PC-3 (cell line): Measurements from ENCODE around the gene HPDL. TPM values are rescaled to one million over a fixed set of nuclear protein-coding genes. Genes with fewer than 3 reads are reported as not detected.
"Not testable (repeated sequence)": the region's sequence is repeated elsewhere in the genome, so short reads cannot be mapped to it uniquely, and the experiment has no call there.

Experiments used
- ATAC-seq: fragments of 200-7000 bp; cut with Tn5 transposase; 2 replicates; pipeline ENCODE4 v1.9.1; 2020; ENCODE audit warnings: mild to moderate bottlenecking, moderate library complexity
- Bru-seq: library from RNA; stranded (reverse); fragments of 400-500 nt; gene quantifications from one replicate; lab custom pipeline; 2021; lab: Mats Ljungman, UMichigan
- BruChase-seq, 2 experiments: library from RNA; stranded (reverse); fragments of 400-500 nt; gene quantifications; one replicate each; lab custom pipeline; 2021; lab: Mats Ljungman, UMichigan
- BruUV-seq: library from RNA; stranded (reverse); fragments of 400-500 nt; replicated peaks from 2 replicates; lab custom pipeline; 2021; lab: Mats Ljungman, UMichigan
- CTCF ChIA-PET: fragments of 300-600 bp; sonication (Branson Sonifier 250); formaldehyde crosslinking; loops from one replicate; lab custom pipeline; 2022; ENCODE audit warnings: antibody characterized with exemption; lab: Charles Lee
- POLR2A ChIA-PET: fragments of 300-600 bp; sonication (Branson Sonifier 250); formaldehyde crosslinking; loops from one replicate; lab custom pipeline; 2022; ENCODE audit warnings: antibody characterized with exemption; ENCODE audit not compliant: unreplicated experiment; lab: Charles Lee
- DNase-seq: peaks from one replicate; pipeline ENCODE4 v3.0.0-alpha.2; 2015
- H2AFZ ChIP-seq: fragments of 300-600 bp; sonication (generic); 2 replicates; pipeline ENCODE4 v1.6.0; 2016; ENCODE audit warnings: antibody characterized with exemption, low read length
- H3F3A ChIP-seq: fragments of 300-600 bp; sonication (generic); one replicate; pipeline ENCODE4 v1.6.0; 2017; ENCODE audit warnings: antibody characterized with exemption, low read length, control low read depth, mild to moderate bottlenecking; ENCODE audit not compliant: unreplicated experiment
- H3K27ac ChIP-seq: fragments of 300-600 bp; sonication (generic); 2 replicates; pipeline ENCODE4 v1.5.1; 2016; ENCODE audit warnings: mild to moderate bottlenecking, low read length
- H3K27me3 ChIP-seq: fragments of 300-600 bp; sonication (generic); 2 replicates; pipeline ENCODE4 v1.6.1; 2016; ENCODE audit warnings: low read length, mixed read lengths
- H3K36me3 ChIP-seq: fragments of 300-600 bp; sonication (generic); 2 replicates; pipeline ENCODE4 v1.6.1; 2016; ENCODE audit warnings: low read depth, mixed run types, low read length, mixed read lengths
- H3K4me1 ChIP-seq: fragments of 300-600 bp; sonication (generic); 2 replicates; pipeline ENCODE4 v1.5.1; 2016; ENCODE audit warnings: low read length; ENCODE audit not compliant: insufficient read depth
- H3K4me2 ChIP-seq: fragments of 300-600 bp; sonication (generic); 2 replicates; pipeline ENCODE4 v1.6.0; 2016; ENCODE audit warnings: low read length
- H3K4me3 ChIP-seq: fragments of 300-600 bp; sonication (generic); 2 replicates; pipeline ENCODE4 v1.5.1; 2016; ENCODE audit warnings: mild to moderate bottlenecking, low read length, mixed read lengths
- H3K79me2 ChIP-seq: fragments of 300-600 bp; sonication (generic); 2 replicates; pipeline ENCODE4 v1.6.1; 2017; ENCODE audit warnings: low read length, mixed read lengths
- H3K9ac ChIP-seq: fragments of 300-600 bp; sonication (generic); 2 replicates; pipeline ENCODE4 v1.6.0; 2016; ENCODE audit warnings: mild to moderate bottlenecking, low read length
- H3K9me2 ChIP-seq: fragments of 300-600 bp; sonication (generic); replicated peaks from 2 replicates; pipeline ENCODE4 v1.6.1; 2016; ENCODE audit warnings: mixed run types, low read length, mixed read lengths
- H3K9me3 ChIP-seq: fragments of 300-600 bp; sonication (generic); 2 replicates; pipeline ENCODE4 v1.6.1; 2016; ENCODE audit warnings: low read length, mixed read lengths
- H4K20me1 ChIP-seq: fragments of 300-600 bp; sonication (generic); 2 replicates; pipeline ENCODE4 v1.6.1; 2016; ENCODE audit warnings: low read length, mixed read lengths
- CTCF ChIP-seq: fragments of 300-600 bp; sonication (generic); conservative IDR thresholded peaks from 2 replicates; pipeline ENCODE4 v1.5.1; 2017; ENCODE audit warnings: antibody characterized with exemption, low read depth, mild to moderate bottlenecking, low read length
- EZH2 ChIP-seq: fragments of 300-600 bp; sonication (generic); IDR thresholded peaks from one replicate; pipeline ENCODE4 v1.6.1; 2017; ENCODE audit warnings: antibody characterized with exemption, mild to moderate bottlenecking, low read length; ENCODE audit not compliant: unreplicated experiment
- EZH2phosphoT487 ChIP-seq: fragments of 300-600 bp; sonication (generic); IDR thresholded peaks from 2 replicates; pipeline ENCODE4 v1.6.1; 2018; ENCODE audit warnings: mild to moderate bottlenecking, antibody characterized with exemption, low read length, borderline replicate concordance
- intact Hi-C: fragments of 100-400 bp; cut with micrococcal nuclease; formaldehyde crosslinking; loops from 2 replicates; pipeline ENCODE4 v1.9.0; 2023
- long read RNA-seq: library from polyadenylated mRNA; unstranded; transcript quantifications from one replicate; pipeline ENCODE4 v2.0.0, GENCODE V29; 2021; ENCODE audit not compliant: unreplicated experiment
- total RNA-seq: library from RNA; depleted of rRNA; stranded (reverse); fragments of >200 nt; gene quantifications from 2 replicates; pipeline ENCODE4 v1.2.3, GENCODE V29; 2014; rRNA removed

The HPDL gene
- total RNA-seq: not detected in 2 replicates
- not detected for Bru-seq, nascent RNA
- BruChase-seq, experiment 1, labeled RNA remaining after a 6-hour chase: not detected
- not detected for BruChase-seq, experiment 2, labeled RNA remaining after a 2-hour chase
- long read RNA-seq, partial matches to known transcripts: 0 of 4 reads
- long read RNA-seq, other reads (novel, unspliced or antisense): 0 of 4 reads

GRCh38 chr1:45326627-45327623 lies at the start of gene HPDL:
TSS of gene HPDL (plus strand) at chr1:45326895. CDS start at chr1:45327149, 254 bp downstream.
- POLR2A ChIA-PET: no interaction called here
- Histone ChIP-seq H3K4me3 (no peak within 1 kb of the TSS), H3K9ac (no peak within 1 kb of the TSS), H3K4me2 (no peak within 1 kb of the TSS), H2AFZ (no peak within 1 kb of the TSS), H3K27me3 (no peaks in the 10 kb centered on the region), H3K79me2 (no peaks in the 10 kb centered on the region), H4K20me1 (no peaks in the 10 kb centered on the region), H3F3A (no peaks in the 10 kb centered on the region), H3K36me3 (no peaks in the 10 kb centered on the region), H3K9me2 (no peaks in the 10 kb centered on the region), H3K9me3 (no peaks in the 10 kb centered on the region), H3K4me1 (peaks cover 9% of the 10 kb centered on the region), H3K27ac (no peak within 1 kb of the TSS)
- ATAC-seq: no peak
- BruUV-seq: no TSS peak
- TF ChIP-seq EZH2 (no peak), CTCF (no peak), EZH2phosphoT487 (no peak)
- no peak for DNase-seq
- CTCF ChIA-PET: no interaction called here
- intact Hi-C loops: no loop called here

- Histone ChIP-seq H3F3A (no peaks in the 10 kb centered on the region), H4K20me1 (no peaks in the 10 kb centered on the region), H3K4me2 (no peak overlapping the region), H2AFZ (no peak overlapping the region), H3K79me2 (no peaks in the 10 kb centered on the region), H3K27ac (no peak overlapping the region), H3K9me3 (no peaks in the 10 kb centered on the region), H3K4me3 (no peak overlapping the region), H3K4me1 (no peaks in the 10 kb centered on the region), H3K9me2 (no peaks in the 10 kb centered on the region), H3K36me3 (no peaks in the 10 kb centered on the region), H3K9ac (no peak overlapping the region), H3K27me3 (no peaks in the 10 kb centered on the region)
- CTCF ChIA-PET: no interaction called here
- ATAC-seq (no peak), DNase-seq (no peak)
- TF ChIP-seq EZH2 (no peak), EZH2phosphoT487 (no peak), CTCF (no peak)
- intact Hi-C loops: no loop called here
- BruUV-seq: no TSS peak
- POLR2A ChIA-PET: no interaction called here
These were observed 44.3 kb upstream of the HPDL start for GRCh38 chr1:45282351-45282750.

- H2AFZ ChIP-seq, H3K4me1 ChIP-seq, H3K4me2 ChIP-seq, H3K27me3 ChIP-seq, POLR2A ChIA-PET, H3K79me2 ChIP-seq, H3F3A ChIP-seq, BruUV-seq, H3K27ac ChIP-seq, H3K9ac ChIP-seq, H3K36me3 ChIP-seq, CTCF ChIA-PET, H3K9me2 ChIP-seq, DNase-seq, H3K4me3 ChIP-seq, ATAC-seq, H4K20me1 ChIP-seq, intact Hi-C loops, H3K9me3 ChIP-seq: not testable (repeated sequence)
These were observed 41.8 kb upstream of the HPDL start for GRCh38 chr1:45284858-45285257.

DNA sequence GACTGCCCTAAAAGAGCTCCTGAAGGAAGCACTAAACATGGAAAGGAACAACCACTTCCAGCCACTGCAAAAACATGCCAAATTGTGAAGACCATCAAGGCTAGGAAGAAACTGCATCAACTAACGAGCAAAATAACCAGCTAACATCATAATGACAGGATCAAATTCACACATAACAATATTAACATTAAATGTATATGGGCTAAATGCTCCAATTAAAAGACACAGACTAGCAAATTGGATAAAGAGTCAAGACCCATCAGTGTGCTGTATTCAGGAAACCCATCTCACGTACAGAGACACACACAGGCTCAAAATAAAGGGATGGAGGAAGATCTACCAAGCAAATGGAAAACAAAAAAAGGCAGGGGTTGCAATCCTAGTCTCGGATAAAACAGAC lies 40.2 kb upstream of the HPDL start:
- H3K27me3 ChIP-seq, H3K79me2 ChIP-seq, H3K36me3 ChIP-seq, H3K4me3 ChIP-seq, H3K9me2 ChIP-seq, H3F3A ChIP-seq, BruUV-seq, H4K20me1 ChIP-seq, H3K4me2 ChIP-seq, H3K4me1 ChIP-seq, CTCF ChIA-PET, POLR2A ChIA-PET, ATAC-seq, H3K9ac ChIP-seq, DNase-seq, intact Hi-C loops, H3K27ac ChIP-seq, H2AFZ ChIP-seq, H3K9me3 ChIP-seq: not testable (repeated sequence)
